RWPE1 (cell line): Measurements from ENCODE around the gene GPRASP2.
"Not testable (repeated sequence)": the region's sequence is repeated elsewhere in the genome, so short reads cannot be mapped to it uniquely, and the experiment has no call there.

ENCODE experiments used
- CTCF ChIA-PET: fragments of 350-600 bp; sonication (Branson Sonifier 250); formaldehyde crosslinking; extraction: SDS; loops from one replicate; lab custom pipeline; 2021; lab: Yijun Ruan, JAX
- POLR2A ChIA-PET: fragments of 400-600 bp; formaldehyde crosslinking; extraction: SDS; loops from one replicate; lab custom pipeline; 2020; ENCODE audit warnings: antibody characterized with exemption; ENCODE audit not compliant: low non-redundant PET; lab: Yijun Ruan, JAX
- DNase-seq: peaks from one replicate; pipeline ENCODE4 v3.0.0; 2012; ENCODE audit warnings: low spot score
- H3K27ac ChIP-seq: fragments of 450-650 bp; 2 replicates; pipeline ENCODE4 v1.5.1; 2017
- CTCF ChIP-seq: fragments of 450-650 bp; conservative IDR thresholded peaks from 2 replicates; pipeline ENCODE4 v1.5.1; 2017; ENCODE audit warnings: low read depth, mild to moderate bottlenecking

Gene GPRASP2

GRCh38 chrX:102712216-102712966 is at the start of gene GPRASP2:
Gene GPRASP2, plus strand, starts transcription at chrX:102712448. Its CDS starts 2,422 bp downstream, at chrX:102714870.
- no peak within 1 kb of the TSS; the same call in 1 of the 2 replicates for H3K27ac ChIP-seq
- ChIA-PET POLR2A (no interaction called here), CTCF (no interaction called here)
- no peak for DNase-seq
- no peak for TF ChIP-seq CTCF

- H3K27ac ChIP-seq, CTCF ChIA-PET, POLR2A ChIA-PET, DNase-seq: not testable (repeated sequence)
These were observed 48.4 kb upstream of the GPRASP2 start for GRCh38 chrX:102663820-102664219.

DNA sequence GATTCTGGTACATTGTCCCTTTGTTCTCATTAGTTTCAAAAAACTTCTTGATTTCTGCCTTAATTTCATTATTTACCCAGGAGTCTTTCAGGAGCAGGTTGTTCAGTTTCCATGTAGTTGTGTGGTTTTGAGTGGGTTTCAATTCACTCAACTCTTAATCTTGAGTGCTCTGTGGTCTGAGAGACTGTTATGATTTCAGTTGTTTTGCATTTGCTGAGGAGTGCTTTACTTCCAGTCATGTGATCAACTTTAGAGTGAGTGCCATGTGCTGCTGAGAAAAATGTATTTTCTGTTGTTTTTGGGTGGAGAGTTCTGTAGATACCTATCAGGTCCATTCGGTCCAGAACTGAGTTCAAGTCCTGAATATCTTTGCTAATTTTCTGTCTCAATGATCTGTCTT is 45.2 kb upstream of the GPRASP2 start:
- CTCF ChIA-PET, DNase-seq, H3K27ac ChIP-seq, POLR2A ChIA-PET: not testable (repeated sequence)

- ChIA-PET POLR2A (no interaction called here), CTCF (no interaction called here)
- no peak for DNase-seq
- H3K27ac ChIP-seq = no peak overlapping the region
- TF ChIP-seq CTCF = no peak
These were observed 42.7 kb upstream of the GPRASP2 start for GRCh38 chrX:102669526-102669925.

GRCh38 chrX:102672856-102673255 is 39.4 kb upstream of the GPRASP2 start:
- POLR2A ChIA-PET = no interaction called here
- no peak for DNase-seq
- H3K27ac ChIP-seq = no peak overlapping the region
- no peak for TF ChIP-seq CTCF
- CTCF ChIA-PET = interaction anchor here (0.8 kb wide), 1 partner anchor 61 kb away, joined by 3 read pairs; no protein-coding TSS in a partner anchor

- DNase-seq, POLR2A ChIA-PET, H3K27ac ChIP-seq, CTCF ChIA-PET: not testable (repeated sequence)
These were observed 34.8 kb upstream of the GPRASP2 start for GRCh38 chrX:102677479-102677878.

- no peak for TF ChIP-seq CTCF
- no peak overlapping the region for H3K27ac ChIP-seq
- POLR2A ChIA-PET = no interaction called here
- no peak for DNase-seq
- CTCF ChIA-PET = no interaction called here
These were observed 27.3 kb upstream of the GPRASP2 start for GRCh38 chrX:102684772-102685520.

GRCh38 chrX:102694749-102695148 is 17.5 kb upstream of the GPRASP2 start:
- no peak overlapping the region for H3K27ac ChIP-seq
- CTCF ChIA-PET = no interaction called here
- no peak for DNase-seq
- no peak for TF ChIP-seq CTCF
- POLR2A ChIA-PET = no interaction called here
